ENCODE measurements around the gene KRTAP4-11. TPM values are rescaled to one million over a fixed set of nuclear protein-coding genes. Genes with fewer than 3 reads are reported as not detected.
"Not testable (repeated sequence)": the region's sequence is repeated elsewhere in the genome, so short reads cannot be mapped to it uniquely, and the experiment has no call there.

KRTAP4-11 gene
- total RNA-seq, 1 experiment from 2014 or later = not detected

GRCh38 chr17:41141361-41141760 lies 23.2 kb upstream of the KRTAP4-11 start:
- CTCF ChIA-PET = no interaction called here
- POLR2A ChIA-PET (ENCODE audit: low non-redundant PET) = no interaction called here
- BruUV-seq (replicated peaks) = no TSS peak
- Histone ChIP-seq H3K4me3 (ENCODE audit: low read depth, low read length, poor library complexity, severe bottlenecking) (no peak overlapping the region), H3K4me1 (ENCODE audit: insufficient read depth, low read length, poor library complexity, severe bottlenecking) (peaks cover 11% of the 10 kb centered on the region), H3K36me3 (ENCODE audit: insufficient read depth, low read length, poor library complexity, severe bottlenecking) (no peaks in the 10 kb centered on the region), H3K9me3 (ENCODE audit: low read depth, low read length, poor library complexity, severe bottlenecking) (peaks cover 21% of the 10 kb centered on the region), H3K27me3 (replicated peaks; ENCODE audit: insufficient read depth, low read depth, low read length, poor library complexity) (no peaks in the 10 kb centered on the region), H3K27ac (ENCODE audit: low read depth, low read length, poor library complexity, severe bottlenecking) (no peak overlapping the region)
- TF ChIP-seq CTCF (conservative IDR thresholded peaks at IDR 0.05; ENCODE audit: low read depth, low read length) (no peak), EZH2 (IDR thresholded peaks at IDR 0.05; ENCODE audit: borderline replicate concordance, low read depth, low read length, poor library complexity, severe bottlenecking) (no peak)
- intact Hi-C loops (cut with micrococcal nuclease; ENCODE audit: unreplicated experiment) = no loop called here
- no peak for DNase-seq (ENCODE audit: low spot score)

GRCh38 chr17:41140360-41141131 lies 22.4 kb upstream of the KRTAP4-11 start, which contains the start of gene KRTAP4-6:
Gene KRTAP4-6, minus strand, starts transcription at chr17:41140544. Its CDS starts 57 bp downstream, at chr17:41140487.
- CTCF ChIA-PET = no interaction called here

GRCh38 chr17:41139865-41140264 lies 21.7 kb upstream of the KRTAP4-11 start:
- H3K27me3 ChIP-seq (replicated peaks; ENCODE audit: insufficient read depth, low read depth, low read length, poor library complexity); POLR2A ChIA-PET (ENCODE audit: low non-redundant PET); intact Hi-C loops (cut with micrococcal nuclease; ENCODE audit: unreplicated experiment); DNase-seq (ENCODE audit: low spot score); H3K4me3 ChIP-seq (ENCODE audit: low read depth, low read length, poor library complexity, severe bottlenecking); H3K36me3 ChIP-seq (ENCODE audit: insufficient read depth, low read length, poor library complexity, severe bottlenecking); H3K4me1 ChIP-seq (ENCODE audit: insufficient read depth, low read length, poor library complexity, severe bottlenecking); H3K27ac ChIP-seq (ENCODE audit: low read depth, low read length, poor library complexity, severe bottlenecking); BruUV-seq (replicated peaks); CTCF ChIA-PET: not testable (repeated sequence)
- H3K9me3 ChIP-seq (ENCODE audit: low read depth, low read length, poor library complexity, severe bottlenecking) = peaks cover 21% of the 10 kb centered on the region

More at GRCh38 chr17:41140360-41141131, 22.4 kb upstream of the KRTAP4-11 start, which contains the start of gene KRTAP4-6:
- Histone ChIP-seq H3K4me1 (ENCODE audit: insufficient read depth, low read length, poor library complexity, severe bottlenecking) (peaks cover 3% of the 10 kb centered on the region), H3K4me3 (ENCODE audit: low read depth, low read length, poor library complexity, severe bottlenecking) (no peak within 1 kb of the TSS), H3K27me3 (replicated peaks; ENCODE audit: insufficient read depth, low read depth, low read length, poor library complexity) (no peaks in the 10 kb centered on the region), H3K36me3 (ENCODE audit: insufficient read depth, low read length, poor library complexity, severe bottlenecking) (no peaks in the 10 kb centered on the region), H3K9me3 (ENCODE audit: low read depth, low read length, poor library complexity, severe bottlenecking) (peaks cover 21% of the 10 kb centered on the region), H3K27ac (ENCODE audit: low read depth, low read length, poor library complexity, severe bottlenecking) (no peak within 1 kb of the TSS)
- TF ChIP-seq EZH2 (IDR thresholded peaks at IDR 0.05; ENCODE audit: borderline replicate concordance, low read depth, low read length, poor library complexity, severe bottlenecking) = no peak
- TF ChIP-seq CTCF (conservative IDR thresholded peaks at IDR 0.05; ENCODE audit: low read depth, low read length) = no peak
- intact Hi-C loops (cut with micrococcal nuclease; ENCODE audit: unreplicated experiment) = no loop called here
- no peak for DNase-seq (ENCODE audit: low spot score)
- POLR2A ChIA-PET (ENCODE audit: low non-redundant PET) = no interaction called here
- no TSS peak for BruUV-seq (replicated peaks)
